Cortex of kidney (tissue), 1 donor: ENCODE data around the gene GOLGA6L2.
"Not testable (repeated sequence)": the region's sequence is repeated elsewhere in the genome, so short reads cannot be mapped to it uniquely, and the experiment has no call there.

Source experiments
- DNase-seq: peaks from one replicate; lab custom pipeline; 2025; lab: John Stamatoyannopoulos, UW

GOLGA6L2 gene

GRCh38 chr15:23424111-23424904 lies 22.7 kb downstream of the GOLGA6L2 start:
- no peak for DNase-seq

- DNase-seq, result no peak
Observed at GRCh38 chr15:23422946-23423708, 23.9 kb downstream of the GOLGA6L2 start.

GRCh38 chr15:23422099-23422945 lies 24.7 kb downstream of the GOLGA6L2 start:
- no peak for DNase-seq

GRCh38 chr15:23420806-23421575 lies 26.1 kb downstream of the GOLGA6L2 start:
- no peak for DNase-seq

- DNase-seq, result no peak
Observed at GRCh38 chr15:23416349-23417276, 30.4 kb downstream of the GOLGA6L2 start.

GRCh38 chr15:23415866-23416265 lies 31.2 kb downstream of the GOLGA6L2 start:
- DNase-seq, result not testable (repeated sequence)

- no peak for DNase-seq
Observed at GRCh38 chr15:23415321-23415865, 31.6 kb downstream of the GOLGA6L2 start.

- DNase-seq, result not testable (repeated sequence)
Observed at GRCh38 chr15:23412881-23413600, 34.0 kb downstream of the GOLGA6L2 start.

- DNase-seq, result no peak
Observed at GRCh38 chr15:23411841-23412240, 35.2 kb downstream of the GOLGA6L2 start.

- DNase-seq, result no peak
Observed at GRCh38 chr15:23403550-23403949, 43.5 kb downstream of the GOLGA6L2 start.

GRCh38 chr15:23402544-23402943 lies 44.5 kb downstream of the GOLGA6L2 start:
- DNase-seq, result no peak

GRCh38 chr15:23402140-23402539 lies 44.9 kb downstream of the GOLGA6L2 start:
- DNase-seq, result no peak

- DNase-seq, result no peak
Observed at GRCh38 chr15:23401627-23402026, 45.4 kb downstream of the GOLGA6L2 start.

GRCh38 chr15:23399207-23399606 lies 47.8 kb downstream of the GOLGA6L2 start:
- DNase-seq, result not testable (repeated sequence)

- DNase-seq, result not testable (repeated sequence)
Observed at GRCh38 chr15:23398357-23398756, 48.7 kb downstream of the GOLGA6L2 start.

- DNase-seq, result no peak
Observed at GRCh38 chr15:23397779-23398178, 49.3 kb downstream of the GOLGA6L2 start.

- no peak for DNase-seq
Observed at GRCh38 chr15:23395832-23396231, 51.2 kb downstream of the GOLGA6L2 start.

- no peak for DNase-seq
Observed at GRCh38 chr15:23395030-23395692, 51.9 kb downstream of the GOLGA6L2 start.
